GM18526 (cell line): ENCODE results near the gene PPP1R1C.

Experiments used
- POLR2A ChIP-seq: IDR thresholded peaks from 3 replicates; pipeline ENCODE4 v1.6.1; 2011; ENCODE audit not compliant: insufficient read length; ENCODE audit errors: extremely low read depth

Gene PPP1R1C

GRCh38 chr2:182097571-182098164, 112.0 kb downstream of the PPP1R1C start:
- TF ChIP-seq POLR2A = no peak

DNA sequence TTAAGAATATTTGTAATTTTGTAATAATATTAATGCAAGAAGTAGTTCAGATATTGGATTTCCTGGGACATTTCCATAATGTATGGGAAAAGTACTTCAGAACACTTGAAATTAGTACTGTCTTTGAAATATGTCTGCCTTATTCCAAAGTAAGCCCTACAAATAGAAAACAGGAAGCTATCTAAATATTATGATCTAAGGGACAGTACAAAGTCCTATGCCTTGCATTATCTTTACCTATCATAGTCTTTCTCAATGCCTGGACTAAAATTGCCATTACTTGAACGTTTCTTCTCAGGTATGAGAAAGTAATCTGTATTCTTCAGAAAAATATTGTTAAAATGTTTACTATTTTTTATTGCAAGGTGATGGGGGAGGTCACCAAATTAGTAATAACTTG, 113.0 kb downstream of the PPP1R1C start:
- no peak for TF ChIP-seq POLR2A

GRCh38 chr2:182101263-182101662, 115.6 kb downstream of the PPP1R1C start:
- TF ChIP-seq POLR2A = no peak

GRCh38 chr2:182103526-182103925, 117.9 kb downstream of the PPP1R1C start:
- no peak for TF ChIP-seq POLR2A

- no peak for TF ChIP-seq POLR2A
Measured at GRCh38 chr2:182110347-182110746, 124.7 kb downstream of the PPP1R1C start.

GRCh38 chr2:182113334-182113733, 127.7 kb downstream of the PPP1R1C start:
- no peak for TF ChIP-seq POLR2A

DNA sequence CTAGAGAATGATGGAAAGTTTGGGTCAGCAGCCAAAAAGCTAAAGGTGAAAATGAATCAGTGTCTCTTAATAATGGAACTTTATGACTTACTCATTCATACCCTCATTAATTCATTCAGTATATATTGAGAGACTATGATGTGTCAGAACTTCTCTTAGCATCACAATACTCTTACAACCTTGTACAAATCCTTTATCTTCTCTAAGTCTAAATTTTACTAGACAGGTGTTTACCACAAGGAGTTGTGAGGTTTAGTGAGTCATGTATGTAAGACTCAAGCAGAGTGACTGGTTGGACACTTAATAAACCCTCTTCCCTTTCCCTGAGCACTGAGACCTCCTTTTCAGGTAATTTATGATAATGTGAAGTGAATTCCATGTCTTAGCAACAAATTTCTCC, 129.6 kb downstream of the PPP1R1C start:
- TF ChIP-seq POLR2A = no peak

- no peak for TF ChIP-seq POLR2A
Measured at GRCh38 chr2:182116774-182117173, 131.1 kb downstream of the PPP1R1C start.

- no peak for TF ChIP-seq POLR2A
Measured at GRCh38 chr2:182117196-182117595, 131.5 kb downstream of the PPP1R1C start.

DNA sequence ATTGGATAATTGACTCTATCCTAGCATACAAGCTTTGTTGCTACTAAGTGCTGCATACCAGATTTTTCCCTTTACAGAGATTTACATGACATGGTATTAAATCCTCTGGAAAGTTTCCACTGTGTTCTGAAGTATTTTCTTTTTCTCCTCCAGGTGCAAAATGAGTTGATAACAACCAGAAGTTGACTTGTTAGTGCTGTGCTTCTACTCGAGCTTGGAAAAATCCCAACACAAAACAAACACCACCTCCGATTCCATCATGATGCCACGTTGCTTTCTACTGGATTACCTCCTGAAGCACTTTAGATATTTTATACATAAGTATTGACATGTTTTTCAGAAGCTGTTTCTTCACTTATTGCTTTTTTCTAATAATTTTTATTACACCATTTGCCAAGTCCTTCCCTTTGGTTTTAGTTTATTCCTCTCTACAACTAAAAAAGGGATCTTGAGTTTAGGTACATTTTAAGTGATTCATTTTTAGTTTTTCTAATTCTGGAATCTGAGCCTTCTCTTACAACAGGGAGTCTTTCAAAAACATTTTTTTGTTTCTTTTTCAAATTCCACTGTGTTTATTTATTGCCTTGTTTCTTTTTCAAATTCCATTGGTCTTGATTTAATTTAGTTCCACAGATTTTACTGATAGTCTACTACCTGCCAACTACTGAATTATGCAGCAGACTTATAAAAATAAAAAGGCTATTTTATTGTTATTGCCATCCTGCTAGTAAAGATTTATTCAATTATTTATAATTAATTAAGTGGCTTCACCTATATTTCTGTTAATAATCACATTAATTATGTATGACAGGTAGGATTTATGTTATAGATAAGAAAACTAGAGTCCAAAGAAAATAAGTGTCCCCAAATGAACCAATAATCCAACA, 143.4 kb downstream of the PPP1R1C start:
- no peak for TF ChIP-seq POLR2A

GRCh38 chr2:182132605-182133004, 147.0 kb downstream of the PPP1R1C start:
- TF ChIP-seq POLR2A = no peak

DNA sequence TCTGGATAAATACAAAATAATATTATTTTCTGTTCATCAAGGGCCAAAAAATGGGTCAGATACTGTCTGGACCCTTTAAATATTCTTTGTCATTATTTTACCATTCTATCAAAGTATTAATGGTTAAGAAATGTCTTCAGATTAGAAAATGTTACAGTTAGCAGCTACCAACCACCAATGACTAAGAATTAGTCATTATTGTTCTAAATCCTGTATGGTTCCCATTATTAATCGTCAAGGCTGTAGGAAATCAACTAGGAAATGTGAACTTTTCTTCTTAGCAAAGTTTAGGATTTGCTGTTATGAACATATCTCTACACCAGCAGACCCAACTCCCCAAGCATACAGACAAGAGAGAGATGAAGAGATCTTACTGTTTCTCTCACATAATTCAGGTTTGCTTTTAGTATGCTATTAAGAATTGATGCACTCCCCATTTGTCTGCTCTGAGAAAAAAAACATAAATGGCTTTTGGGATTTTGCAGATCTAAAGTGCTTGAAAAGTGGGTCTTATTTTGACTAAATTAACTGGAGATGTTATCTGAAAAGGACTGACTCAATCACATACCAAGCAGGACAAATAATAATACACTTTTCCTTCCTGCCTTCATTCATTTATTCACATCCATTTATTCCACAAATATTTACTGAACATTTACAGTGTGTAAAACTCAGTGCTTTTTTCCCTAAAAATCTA, 147.7 kb downstream of the PPP1R1C start:
- TF ChIP-seq POLR2A = no peak

GRCh38 chr2:182134201-182134600, 148.5 kb downstream of the PPP1R1C start:
- TF ChIP-seq POLR2A = no peak

- no peak for TF ChIP-seq POLR2A
Measured at GRCh38 chr2:182142062-182142461, 156.4 kb downstream of the PPP1R1C start.

- TF ChIP-seq POLR2A = no peak
Measured at GRCh38 chr2:182144041-182144775, 158.6 kb downstream of the PPP1R1C start.
